Ascending aorta (tissue), 1 donor: ENCODE measurements around the gene SMIM10L1. TPM values are rescaled to one million over a fixed set of nuclear protein-coding genes. Genes with fewer than 3 reads are reported as not detected.

Experiments used
- total RNA-seq: library from RNA; depleted of rRNA; stranded (reverse); fragments of >200 nt; gene quantifications from one replicate; pipeline ENCODE4 v1.1.0, GENCODE V29; 2016

Gene SMIM10L1
- total RNA-seq, 1 donor from 2014 or later, result 8.0 TPM

Other genes starting within 250 kb of the SMIM10L1 start
- not detected for gene PRH2, start 242.0 kb upstream of the SMIM10L1 start, total RNA-seq
- not detected for gene TAS2R14, start 231.9 kb upstream of the SMIM10L1 start, total RNA-seq
- gene TAS2R50, start 184.3 kb upstream of the SMIM10L1 start, total RNA-seq, result not detected
- 4.7 TPM for gene TAS2R20, start 172.9 kb upstream of the SMIM10L1 start, total RNA-seq
- gene TAS2R19, start 148.6 kb upstream of the SMIM10L1 start, total RNA-seq, result not detected
- not detected for gene TAS2R31, start 139.8 kb upstream of the SMIM10L1 start, total RNA-seq
- gene TAS2R46, start 108.9 kb upstream of the SMIM10L1 start, total RNA-seq, result 23.2 TPM
- not detected for gene TAS2R43, start 78.9 kb upstream of the SMIM10L1 start, total RNA-seq
- gene TAS2R30, start 36.5 kb upstream of the SMIM10L1 start, total RNA-seq, result 3.6 TPM
- not detected for gene TAS2R42, start 15.7 kb downstream of the SMIM10L1 start, total RNA-seq
- gene PRB3, start 98.5 kb downstream of the SMIM10L1 start, total RNA-seq, result not detected
- not detected for gene PRB4, start 139.2 kb downstream of the SMIM10L1 start, total RNA-seq
- gene PRB2, start 224.4 kb downstream of the SMIM10L1 start, total RNA-seq, result not detected